Measurements from ENCODE around the gene ATXN7L2.

ATXN7L2 gene

DNA sequence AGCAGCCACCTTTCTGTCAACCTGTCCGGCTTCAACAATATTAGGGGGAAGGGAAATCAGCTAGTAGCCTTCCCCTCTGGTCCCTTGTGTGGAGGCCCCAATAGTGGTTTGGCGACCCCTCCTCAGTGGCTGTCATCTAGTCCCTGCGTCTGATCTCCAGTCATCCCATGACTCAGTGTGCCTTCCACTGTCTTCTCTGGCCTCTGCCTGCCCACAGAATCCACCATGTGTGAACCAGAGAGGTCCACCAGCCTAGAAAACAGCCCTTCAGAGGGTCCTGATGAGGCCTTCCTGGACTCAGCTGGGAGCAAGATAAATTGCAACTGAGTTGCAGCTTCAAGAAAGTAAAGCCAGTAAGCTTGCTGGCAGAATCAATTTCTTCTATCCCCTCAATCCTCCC lies 3.8 kb upstream of the ATXN7L2 start:
- peaks cover 8% of the 10 kb centered on the region for H3K36me3 Mint-ChIP-seq (ENCODE audit: insufficient read depth)
- DNase-seq (no peak), ATAC-seq (replicated peaks) (no peak)
- H3K27me3 Mint-ChIP-seq = peaks cover 43 to 61% of the 10 kb centered on the region in 2 donors
- H3K9me3 Mint-ChIP-seq = no peaks in the 10 kb centered on the region
- no peak overlapping the region for H3K4me3 Mint-ChIP-seq
- H3K4me1 Mint-ChIP-seq (ENCODE audit: low read depth in 2 of 2) = peaks cover 19 to 21% of the 10 kb centered on the region in 2 donors
- H3K27ac Mint-ChIP-seq = no peak overlapping the region

DNA sequence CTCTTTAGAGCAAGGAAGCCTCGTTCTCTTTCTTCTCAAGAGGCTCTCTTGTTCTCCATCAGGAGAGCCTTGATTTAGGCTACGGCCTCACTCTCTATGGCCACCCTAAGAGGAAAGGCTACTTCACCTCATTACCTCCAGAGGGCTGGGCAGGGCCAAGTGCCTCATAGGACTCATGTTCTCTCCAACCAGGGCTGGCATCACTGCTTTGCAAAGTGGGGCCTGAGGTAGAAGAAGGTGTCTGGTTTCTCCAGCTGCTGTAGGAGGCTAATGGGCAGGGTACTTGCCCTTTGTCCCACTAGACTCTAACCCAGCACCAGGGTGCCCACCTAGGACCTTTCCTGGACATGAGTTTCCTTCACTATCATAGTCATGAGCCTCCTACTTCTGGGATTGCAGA lies 2.1 kb upstream of the ATXN7L2 start:
- Mint-ChIP-seq H3K36me3 (ENCODE audit: insufficient read depth) (peaks cover 8% of the 10 kb centered on the region), H3K4me1 (ENCODE audit: low read depth in 2 of 2) (peaks cover 20 to 27% of the 10 kb centered on the region in 2 donors), H3K4me3 (no peak overlapping the region), H3K27ac (no peak overlapping the region), H3K27me3 (peaks cover 29 to 44% of the 10 kb centered on the region in 2 donors), H3K9me3 (no peaks in the 10 kb centered on the region)
- ATAC-seq (replicated peaks) = no peak
- no peak for DNase-seq

DNA sequence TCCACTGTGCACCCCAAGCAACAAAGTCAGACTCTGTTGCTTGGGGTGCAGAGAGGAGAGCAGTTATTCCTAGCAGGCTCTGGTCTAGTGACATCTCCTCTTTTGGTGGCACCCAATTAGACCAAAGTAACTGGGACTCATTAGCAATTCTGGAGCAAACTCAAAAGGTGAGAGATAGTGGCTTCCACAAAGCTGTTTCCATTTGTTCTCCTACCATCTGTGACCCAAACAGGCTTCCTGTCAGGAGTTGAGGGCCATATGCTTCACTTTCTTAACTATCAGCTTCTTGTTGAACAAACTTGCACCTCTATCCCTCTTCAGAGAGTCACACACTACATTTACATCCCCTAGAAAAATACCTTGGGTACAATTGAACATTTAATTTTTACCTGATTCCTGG lies 1.5 kb upstream of the ATXN7L2 start:
- Mint-ChIP-seq H3K9me3 (no peaks in the 10 kb centered on the region), H3K4me3 (peak overlapping the region; percentile 93 to 98), H3K27ac (no peak overlapping the region), H3K36me3 (ENCODE audit: insufficient read depth) (peaks cover 10% of the 10 kb centered on the region), H3K4me1 (ENCODE audit: low read depth in 2 of 2) (peaks cover 20 to 27% of the 10 kb centered on the region in 2 donors), H3K27me3 (peaks cover 24 to 38% of the 10 kb centered on the region in 2 donors)
- no peak for DNase-seq
- ATAC-seq (replicated peaks) = no peak

DNA sequence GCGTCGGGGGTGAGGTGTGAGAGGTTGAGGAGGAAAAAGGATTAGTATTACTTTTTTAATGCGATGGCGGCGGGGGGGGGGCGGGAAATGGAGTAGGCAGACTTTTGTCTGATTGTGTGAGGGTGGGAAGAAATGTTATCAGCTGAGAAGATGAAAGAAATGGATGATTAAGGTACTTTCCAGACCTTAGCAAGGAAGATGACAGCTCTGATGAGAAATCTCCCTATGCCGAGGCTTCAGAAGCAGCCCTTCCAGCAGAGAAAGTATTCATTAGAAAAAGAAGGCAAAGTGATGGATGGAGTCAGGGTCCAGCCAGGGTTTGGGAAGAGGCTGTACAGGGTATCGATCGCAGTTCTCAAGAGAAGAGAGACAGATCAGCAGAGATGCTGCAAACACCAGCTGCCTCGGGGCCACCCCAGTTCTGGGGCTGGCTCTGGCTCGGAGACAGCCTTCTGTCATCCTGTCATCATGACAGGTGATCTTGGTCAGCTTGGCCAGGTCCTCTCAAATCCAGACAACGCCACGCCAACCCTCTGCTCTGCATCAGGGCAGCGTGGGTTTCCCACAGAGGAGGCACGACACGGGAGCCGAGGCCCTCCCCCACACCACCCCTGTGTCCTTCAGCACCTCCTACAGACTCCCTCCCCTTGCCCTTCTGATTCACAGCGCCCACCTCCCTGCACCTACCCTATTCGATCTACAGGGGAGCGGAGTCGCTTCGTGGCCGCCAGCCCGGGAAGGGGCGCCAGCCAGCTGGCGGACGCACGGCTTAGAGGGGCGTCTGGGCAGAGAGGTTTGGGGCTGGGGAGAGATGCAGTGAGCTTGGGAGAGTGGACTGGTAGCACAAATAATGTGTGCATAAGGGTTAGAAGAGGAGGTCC lies 674 bp upstream of the ATXN7L2 start:
- peaks cover 16 to 30% of the 10 kb centered on the region in 2 donors for H3K27me3 Mint-ChIP-seq
- ATAC-seq (replicated peaks) = peak; percentile 58
- H3K36me3 Mint-ChIP-seq (ENCODE audit: insufficient read depth) = peaks cover 14% of the 10 kb centered on the region
- peak overlapping the region; percentile 93 to 98 for H3K4me3 Mint-ChIP-seq
- H3K27ac Mint-ChIP-seq = peak overlapping the region; percentile 90 to 92
- DNase-seq = peak in 1 of 3 experiments; percentile 36
- no peaks in the 10 kb centered on the region for H3K9me3 Mint-ChIP-seq
- peaks cover 20 to 27% of the 10 kb centered on the region in 2 donors for H3K4me1 Mint-ChIP-seq (ENCODE audit: low read depth in 2 of 2)

DNA sequence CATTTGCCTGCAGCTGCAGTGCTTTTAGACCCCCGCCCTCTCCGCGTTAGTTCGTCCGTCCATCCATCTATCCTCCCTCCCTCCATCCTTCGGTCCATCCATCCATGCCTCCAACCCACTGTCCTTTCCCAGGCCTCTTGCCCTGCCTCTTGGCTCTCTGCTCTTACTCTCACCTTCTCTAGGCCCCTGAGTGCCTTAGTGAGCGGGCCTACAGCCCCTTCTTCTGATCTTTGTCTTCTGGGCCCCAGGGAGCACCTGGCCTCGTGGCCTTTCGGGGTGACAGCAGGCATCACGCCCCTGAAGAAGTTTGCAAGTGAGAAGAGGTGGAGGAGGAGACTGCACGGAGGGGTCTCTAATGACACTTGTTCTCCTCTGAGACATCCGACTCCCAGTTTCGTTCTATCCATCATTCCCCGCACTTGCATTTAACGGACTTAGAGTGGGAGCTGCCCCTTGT lies 842 bp downstream of the ATXN7L2 start:
- ATAC-seq (replicated peaks) (no peak), DNase-seq (no peak)
- H3K9me3 Mint-ChIP-seq = no peaks in the 10 kb centered on the region
- peak overlapping the region; percentile 90 to 92 for H3K27ac Mint-ChIP-seq
- H3K4me3 Mint-ChIP-seq = peak overlapping the region; percentile 93 to 98
- peaks cover 17 to 27% of the 10 kb centered on the region in 2 donors for H3K4me1 Mint-ChIP-seq (ENCODE audit: low read depth in 2 of 2)
- peaks cover 2 to 15% of the 10 kb centered on the region in 2 donors for H3K27me3 Mint-ChIP-seq
- peaks cover 22% of the 10 kb centered on the region for H3K36me3 Mint-ChIP-seq (ENCODE audit: insufficient read depth)

DNA sequence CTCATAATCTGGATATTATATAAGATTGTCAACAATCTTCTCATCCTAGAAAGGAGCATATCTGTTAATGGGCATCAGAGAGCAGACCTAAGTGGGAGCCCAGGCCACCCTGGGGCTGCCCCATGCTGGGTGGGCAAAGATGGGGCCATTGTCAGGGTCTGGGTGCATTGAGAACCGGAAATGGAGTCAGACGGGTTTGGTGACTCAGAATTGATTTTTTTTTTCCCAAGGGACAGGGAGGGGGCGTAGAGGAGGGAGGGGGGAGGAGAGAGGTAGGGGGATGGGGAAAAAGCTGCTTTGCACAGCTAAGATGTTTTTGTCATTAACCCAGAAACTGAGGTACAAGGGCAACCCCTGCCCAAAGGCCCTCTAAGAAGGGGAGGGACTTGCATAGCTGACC lies 1.3 kb downstream of the ATXN7L2 start:
- peak overlapping the region; percentile 93 to 98 for H3K4me3 Mint-ChIP-seq
- H3K27ac Mint-ChIP-seq = peak overlapping the region; percentile 90 to 92
- peaks cover 17 to 27% of the 10 kb centered on the region in 2 donors for H3K4me1 Mint-ChIP-seq (ENCODE audit: low read depth in 2 of 2)
- peaks cover 0 to 10% of the 10 kb centered on the region in 2 donors for H3K27me3 Mint-ChIP-seq
- DNase-seq (no peak), ATAC-seq (replicated peaks) (no peak)
- no peaks in the 10 kb centered on the region for H3K9me3 Mint-ChIP-seq
- peaks cover 24% of the 10 kb centered on the region for H3K36me3 Mint-ChIP-seq (ENCODE audit: insufficient read depth)

DNA sequence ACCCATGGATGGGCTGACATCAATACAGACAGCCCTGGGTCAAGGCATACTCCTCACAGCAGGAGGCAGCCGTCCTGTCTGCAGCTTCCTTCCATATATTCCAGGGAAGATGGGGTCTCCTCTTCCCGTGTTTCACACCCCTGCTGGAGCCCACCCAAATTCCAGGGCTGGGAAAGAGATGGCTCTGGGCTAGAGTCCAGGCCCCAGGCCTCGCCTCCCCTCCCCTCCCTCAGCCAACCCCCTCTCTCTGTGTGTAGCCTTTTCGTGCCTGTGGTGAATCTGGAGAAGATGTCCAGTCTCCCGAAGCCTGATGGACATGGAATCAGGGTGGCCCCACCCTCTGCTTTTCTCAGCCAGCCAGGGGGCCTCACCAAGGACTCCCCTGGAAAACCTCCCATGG lies 3.6 kb downstream of the ATXN7L2 start:
- Mint-ChIP-seq H3K27me3 (no peaks in the 10 kb centered on the region), H3K36me3 (ENCODE audit: insufficient read depth) (peaks cover 30% of the 10 kb centered on the region), H3K27ac (no peak overlapping the region), H3K4me3 (no peak overlapping the region), H3K9me3 (no peaks in the 10 kb centered on the region), H3K4me1 (ENCODE audit: low read depth in 2 of 2) (peaks cover 26% of the 10 kb centered on the region in 2 donors)
- DNase-seq (no peak), ATAC-seq (replicated peaks) (no peak)

DNA sequence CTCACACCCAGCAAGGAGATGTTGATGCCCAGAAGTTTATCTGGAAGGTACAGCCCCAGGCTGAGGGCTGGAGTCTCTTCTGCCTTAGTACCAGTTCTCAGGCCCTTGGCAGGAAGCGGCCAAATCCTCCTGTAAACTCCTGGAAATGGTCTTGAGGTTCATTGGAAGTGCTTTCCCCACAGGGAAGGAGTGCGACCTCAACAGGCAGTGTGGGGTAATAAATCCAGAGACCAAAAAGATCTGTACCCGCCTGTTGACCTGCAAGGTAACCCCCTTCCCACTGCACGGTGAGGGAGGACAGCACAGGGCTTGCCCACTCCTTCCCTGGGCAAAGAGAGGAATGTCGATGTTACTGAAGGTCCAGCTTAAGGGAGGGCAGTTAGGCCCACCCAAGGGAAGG lies 4.5 kb downstream of the ATXN7L2 start:
- Mint-ChIP-seq H3K36me3 (ENCODE audit: insufficient read depth) (peaks cover 27% of the 10 kb centered on the region), H3K9me3 (no peaks in the 10 kb centered on the region), H3K27ac (no peak overlapping the region), H3K4me3 (no peak overlapping the region), H3K27me3 (no peaks in the 10 kb centered on the region), H3K4me1 (ENCODE audit: low read depth in 2 of 2) (peaks cover 18 to 22% of the 10 kb centered on the region in 2 donors)
- ATAC-seq (replicated peaks) = no peak
- DNase-seq = no peak

DNA sequence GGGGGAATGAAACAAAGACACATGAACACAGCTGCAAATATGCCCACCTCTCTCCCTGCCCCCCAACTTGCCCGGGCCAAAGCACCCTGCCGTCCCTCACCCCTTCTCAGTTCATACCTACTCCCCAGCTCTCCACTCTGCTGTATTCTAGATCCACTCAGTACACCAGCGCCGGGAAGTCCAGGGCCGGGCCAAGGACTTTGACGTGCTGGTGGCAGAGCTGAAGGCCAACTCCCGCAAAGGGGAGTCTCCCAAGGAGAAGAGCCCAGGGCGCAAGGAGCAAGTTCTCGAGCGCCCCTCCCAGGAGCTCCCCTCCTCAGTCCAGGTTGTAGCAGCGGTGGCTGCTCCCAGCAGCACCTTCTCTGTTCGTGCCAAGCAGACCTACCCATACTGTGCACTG lies 5.0 kb downstream of the ATXN7L2 start:
- DNase-seq = no peak
- Mint-ChIP-seq H3K4me1 (ENCODE audit: low read depth in 2 of 2) (peaks cover 15 to 19% of the 10 kb centered on the region in 2 donors), H3K36me3 (ENCODE audit: insufficient read depth) (peaks cover 27% of the 10 kb centered on the region), H3K27ac (no peak overlapping the region), H3K9me3 (no peaks in the 10 kb centered on the region), H3K27me3 (no peaks in the 10 kb centered on the region), H3K4me3 (no peak overlapping the region)
- ATAC-seq (replicated peaks) = no peak

DNA sequence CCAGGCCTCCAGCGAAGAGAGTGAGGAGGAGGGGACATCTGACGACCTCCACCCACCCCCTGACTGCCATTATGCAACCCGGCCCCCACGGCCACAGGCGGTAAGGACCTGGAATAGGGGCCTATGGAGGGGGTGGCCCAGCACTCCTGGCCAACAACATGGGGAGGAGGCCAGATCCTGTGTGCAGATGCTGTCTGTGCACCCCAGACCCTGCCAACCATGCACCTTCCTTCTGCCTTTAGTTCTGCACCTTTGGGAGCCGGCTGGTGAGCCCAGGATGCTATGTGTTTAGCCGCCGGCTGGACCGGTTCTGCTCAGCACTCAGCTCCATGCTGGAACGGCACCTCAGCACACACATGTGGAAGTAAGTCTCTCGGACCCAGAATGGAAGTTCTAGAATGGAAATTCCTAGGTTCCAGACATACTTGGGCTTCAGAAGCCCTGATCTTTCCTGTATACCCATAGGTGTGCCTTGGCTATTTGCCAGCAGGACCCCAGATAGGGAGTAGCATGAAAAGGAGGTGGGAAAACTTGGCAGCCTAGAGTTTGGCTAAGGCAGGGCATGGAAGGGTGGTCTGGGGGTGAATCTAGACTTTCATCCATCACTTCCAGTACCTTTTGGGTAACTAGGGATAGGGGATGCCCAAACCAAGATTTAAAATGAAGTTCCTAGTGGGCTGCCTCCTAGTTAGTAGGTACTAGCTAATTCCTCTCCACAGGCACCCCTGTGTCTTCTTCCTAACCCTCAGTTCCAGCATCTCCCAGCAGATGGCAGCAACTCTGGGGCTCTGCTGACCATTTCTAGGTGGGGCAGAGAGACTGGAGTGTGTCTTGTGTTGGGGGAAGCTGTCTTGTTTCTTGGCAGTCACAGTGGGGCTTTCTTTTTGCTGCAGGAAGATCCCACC lies 6.6 kb downstream of the ATXN7L2 start:
- H3K27ac Mint-ChIP-seq = no peak overlapping the region
- H3K4me3 Mint-ChIP-seq = no peak overlapping the region
- DNase-seq = peak; percentile 74 to 80 (median 75)

DNA sequence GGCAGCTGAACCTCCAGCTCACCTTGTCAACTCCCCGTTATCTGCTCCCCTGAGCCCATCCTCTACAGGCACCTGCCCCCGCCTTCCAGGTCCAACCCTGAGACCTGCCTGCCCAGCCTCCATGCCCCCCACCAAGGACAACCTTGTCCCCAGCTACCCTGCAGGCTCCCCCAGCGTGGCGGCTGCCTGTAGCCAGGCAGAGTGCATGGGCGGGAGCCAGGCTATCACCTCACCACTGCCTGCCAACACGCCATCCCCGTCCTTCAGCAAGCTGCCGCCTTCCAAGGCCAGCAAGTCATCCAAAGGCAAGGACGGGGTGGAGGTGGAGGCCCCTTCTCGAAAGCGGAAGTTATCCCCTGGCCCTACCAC lies 7.2 kb downstream of the ATXN7L2 start:
- ATAC-seq (replicated peaks) (no peak), DNase-seq (no peak)
- Mint-ChIP-seq H3K4me3 (no peak overlapping the region), H3K9me3 (no peaks in the 10 kb centered on the region), H3K36me3 (ENCODE audit: insufficient read depth) (peaks cover 27% of the 10 kb centered on the region), H3K4me1 (ENCODE audit: low read depth in 2 of 2) (peaks cover 11 to 24% of the 10 kb centered on the region in 2 donors), H3K27ac (no peak overlapping the region), H3K27me3 (no peaks in the 10 kb centered on the region)

More for the DNA sequence above, 6.6 kb downstream of the ATXN7L2 start:
- no peaks in the 10 kb centered on the region for H3K9me3 Mint-ChIP-seq
- peak; percentile 38 for ATAC-seq (replicated peaks)
- peaks cover 27% of the 10 kb centered on the region for H3K36me3 Mint-ChIP-seq (ENCODE audit: insufficient read depth)
- peaks cover 10 to 20% of the 10 kb centered on the region in 2 donors for H3K4me1 Mint-ChIP-seq (ENCODE audit: low read depth in 2 of 2)
- no peaks in the 10 kb centered on the region for H3K27me3 Mint-ChIP-seq

DNA sequence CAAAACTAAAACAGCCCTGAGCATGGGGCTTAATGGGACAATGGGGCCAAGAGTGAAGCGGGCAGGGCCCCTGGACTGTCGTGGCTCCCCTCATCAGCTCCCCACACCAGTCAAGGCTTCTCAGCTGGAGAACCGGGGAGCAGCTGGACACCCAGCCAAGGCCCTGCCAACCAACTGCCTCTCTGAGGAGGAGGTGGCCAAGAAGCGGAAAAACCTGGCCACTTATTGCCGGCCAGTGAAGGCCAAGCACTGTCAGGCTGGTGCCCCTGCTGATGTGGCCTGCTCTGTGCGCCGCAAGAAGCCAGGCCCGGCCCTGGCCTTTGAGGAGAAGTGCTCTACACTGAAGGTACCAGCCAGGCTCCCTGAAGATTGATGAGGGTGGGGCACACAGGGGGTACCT lies 7.7 kb downstream of the ATXN7L2 start:
- H3K27ac Mint-ChIP-seq = no peak overlapping the region
- peaks cover 15 to 29% of the 10 kb centered on the region in 2 donors for H3K4me1 Mint-ChIP-seq (ENCODE audit: low read depth in 2 of 2)
- ATAC-seq (replicated peaks) (no peak), DNase-seq (no peak)
- peaks cover 30% of the 10 kb centered on the region for H3K36me3 Mint-ChIP-seq (ENCODE audit: insufficient read depth)
- H3K27me3 Mint-ChIP-seq = no peaks in the 10 kb centered on the region
- H3K9me3 Mint-ChIP-seq = no peaks in the 10 kb centered on the region
- H3K4me3 Mint-ChIP-seq = no peak overlapping the region

DNA sequence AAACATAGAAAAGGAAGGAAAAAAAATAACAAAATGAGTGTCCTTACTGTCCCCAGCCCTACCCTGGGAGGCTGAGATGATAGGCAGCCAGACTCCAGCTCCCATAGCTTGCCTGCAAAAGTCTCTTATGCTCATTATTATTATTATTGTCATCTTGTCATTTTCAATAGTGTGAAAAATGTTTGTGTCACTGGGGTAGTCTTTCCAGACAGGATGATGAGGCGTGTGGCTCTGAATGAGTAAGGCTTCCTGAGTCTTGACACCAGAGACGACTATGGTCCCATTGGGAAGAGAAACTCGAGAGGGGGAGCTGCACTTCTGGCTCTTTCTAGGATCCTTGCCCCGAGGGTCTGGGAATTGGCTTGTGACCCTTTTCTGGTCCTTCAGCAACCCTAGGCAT lies 9.1 kb downstream of the ATXN7L2 start:
- Mint-ChIP-seq H3K27ac (no peak overlapping the region), H3K27me3 (no peaks in the 10 kb centered on the region), H3K4me1 (ENCODE audit: low read depth in 2 of 2) (peaks cover 25 to 32% of the 10 kb centered on the region in 2 donors), H3K9me3 (no peaks in the 10 kb centered on the region), H3K36me3 (ENCODE audit: insufficient read depth) (peaks cover 32% of the 10 kb centered on the region), H3K4me3 (peak overlapping the region in 1 of 2 donors; percentile 40)
- no peak for ATAC-seq (replicated peaks)
- DNase-seq = no peak
